ENCODE results near the gene PRKG1.

Gene PRKG1

DNA sequence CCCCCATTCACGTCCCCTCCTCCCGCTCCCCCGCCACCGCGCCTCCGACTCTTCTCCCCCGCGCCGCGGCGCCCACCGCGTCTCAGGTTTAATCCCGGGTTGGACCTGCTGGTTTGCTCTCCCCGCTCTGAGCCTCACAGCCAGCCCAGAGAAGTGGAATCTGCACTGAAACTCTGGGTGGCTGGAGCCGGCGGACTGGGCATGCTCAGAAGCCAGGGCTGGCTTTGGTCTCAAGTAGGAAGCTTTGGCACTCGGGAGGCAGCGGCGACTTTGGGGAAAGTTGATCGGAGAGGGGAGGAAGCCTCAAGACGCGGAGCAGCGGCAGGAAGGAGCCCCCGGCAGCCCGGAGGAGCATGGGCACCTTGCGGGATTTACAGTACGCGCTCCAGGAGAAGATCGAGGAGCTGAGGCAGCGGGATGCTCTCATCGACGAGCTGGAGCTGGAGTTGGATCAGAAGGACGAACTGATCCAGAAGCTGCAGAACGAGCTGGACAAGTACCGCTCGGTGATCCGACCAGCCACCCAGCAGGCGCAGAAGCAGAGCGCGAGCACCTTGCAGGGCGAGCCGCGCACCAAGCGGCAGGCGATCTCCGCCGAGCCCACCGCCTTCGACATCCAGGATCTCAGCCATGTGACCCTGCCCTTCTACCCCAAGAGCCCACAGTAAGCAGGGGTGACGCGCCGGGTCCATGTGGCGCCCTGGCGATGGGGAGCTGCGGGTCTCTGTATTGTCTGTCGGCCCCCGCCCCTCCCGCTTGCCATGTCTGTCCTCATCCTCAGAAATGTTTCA lies at the start of gene PRKG1:
Gene PRKG1, plus strand, starts transcription at position 250 of the 791 bp plus-strand sequence.
- peak; percentile 71 for DNase-seq (ENCODE audit: low spot score)

DNA sequence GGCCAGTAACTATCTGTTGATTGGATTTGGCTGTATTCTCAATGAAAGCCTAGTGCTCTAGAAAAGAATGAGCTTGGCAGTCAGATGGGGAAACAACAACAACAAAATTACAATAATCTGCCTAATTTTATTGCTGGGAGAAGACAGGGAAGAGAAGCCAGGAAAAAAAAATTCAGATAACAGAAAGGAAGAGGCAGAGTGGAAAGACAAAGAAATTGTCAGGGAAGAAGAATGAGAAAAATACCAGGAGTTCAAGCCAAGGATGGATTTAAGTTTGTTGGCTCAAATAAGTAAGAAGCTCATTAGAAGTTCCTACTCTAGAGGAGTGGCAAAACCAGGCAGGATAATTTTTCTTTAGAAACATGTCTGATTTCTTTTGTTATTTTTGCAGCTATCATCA lies 45.9 kb upstream of the PRKG1 start:
- no peak for DNase-seq (ENCODE audit: low spot score)

- DNase-seq (ENCODE audit: low spot score) = no peak
These were observed 45.1 kb upstream of the PRKG1 start for GRCh38 chr10:51029172-51029641.

DNA sequence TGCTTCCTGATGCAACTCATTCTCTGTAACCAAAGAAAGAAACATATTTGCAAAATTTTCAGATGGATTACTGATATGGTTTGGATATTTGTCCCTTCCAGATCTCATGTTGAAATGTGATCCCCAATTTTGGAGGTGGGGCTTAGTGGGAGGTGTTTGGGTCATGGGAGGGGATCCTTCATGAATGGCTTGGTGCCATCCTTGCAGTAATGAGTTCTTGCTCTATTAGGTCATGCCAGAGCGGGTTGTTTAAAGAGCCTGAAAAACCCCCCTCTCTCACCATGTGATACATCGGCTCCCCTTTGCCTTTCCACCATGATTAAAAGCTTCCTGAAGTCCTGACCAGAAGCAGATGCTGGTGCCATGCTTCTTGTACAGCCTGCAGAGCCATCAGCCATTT lies 43.8 kb upstream of the PRKG1 start:
- DNase-seq (ENCODE audit: low spot score) = no peak

GRCh38 chr10:51031950-51032349 lies 42.3 kb upstream of the PRKG1 start:
- no peak for DNase-seq (ENCODE audit: low spot score)

GRCh38 chr10:51034769-51035168 lies 39.5 kb upstream of the PRKG1 start:
- DNase-seq (ENCODE audit: low spot score) = no peak

- DNase-seq (ENCODE audit: low spot score) = no peak
These were observed 38.9 kb upstream of the PRKG1 start for GRCh38 chr10:51035344-51035743.

GRCh38 chr10:51045871-51046270 lies 28.4 kb upstream of the PRKG1 start:
- no peak for DNase-seq (ENCODE audit: low spot score)

GRCh38 chr10:51046654-51047053 lies 27.6 kb upstream of the PRKG1 start:
- DNase-seq (ENCODE audit: low spot score) = no peak

- no peak for DNase-seq (ENCODE audit: low spot score)
These were observed 26.4 kb upstream of the PRKG1 start for GRCh38 chr10:51047857-51048256.

GRCh38 chr10:51048792-51049191 lies 25.5 kb upstream of the PRKG1 start:
- DNase-seq (ENCODE audit: low spot score) = no peak

DNA sequence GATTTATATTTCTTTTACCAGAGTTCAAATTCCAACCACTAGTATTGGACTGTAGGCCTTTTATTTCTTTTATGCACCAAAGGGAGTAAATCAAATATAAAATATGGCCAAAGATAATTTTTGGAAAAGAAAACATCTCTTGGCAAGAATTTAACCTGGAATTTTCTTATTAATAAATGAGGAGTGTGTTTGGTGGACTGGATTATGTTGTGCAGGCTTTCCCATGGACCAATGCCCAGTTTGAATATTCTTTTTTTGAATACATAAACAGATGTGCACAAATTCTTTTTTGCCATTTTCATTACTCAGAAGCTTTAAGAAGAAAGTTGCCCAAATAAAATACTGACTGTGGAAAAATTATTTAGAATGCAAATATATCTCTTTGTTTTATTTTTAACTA lies 22.1 kb upstream of the PRKG1 start:
- no peak for DNase-seq (ENCODE audit: low spot score)

DNA sequence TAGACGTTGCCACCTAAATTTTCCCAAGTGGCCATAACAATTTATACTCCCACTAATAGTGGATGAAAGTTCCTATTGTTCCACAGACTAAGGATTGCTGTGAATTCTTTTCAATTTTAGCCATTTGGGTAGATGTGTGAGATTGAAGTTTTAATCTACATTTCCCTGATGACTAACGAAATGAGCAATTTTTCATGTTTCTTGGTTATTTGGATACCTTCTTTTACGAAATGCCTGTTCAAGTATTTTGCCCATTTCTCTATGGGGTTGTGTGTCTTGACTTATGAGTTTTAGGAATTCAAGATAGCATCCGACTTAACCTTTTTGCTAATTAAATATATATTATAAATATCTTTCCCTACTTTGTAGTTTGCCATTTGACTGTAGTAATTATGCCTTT lies 16.4 kb upstream of the PRKG1 start:
- DNase-seq (ENCODE audit: low spot score) = no peak

- no peak for DNase-seq (ENCODE audit: low spot score)
These were observed 11.1 kb upstream of the PRKG1 start for GRCh38 chr10:51063166-51063565.

DNA sequence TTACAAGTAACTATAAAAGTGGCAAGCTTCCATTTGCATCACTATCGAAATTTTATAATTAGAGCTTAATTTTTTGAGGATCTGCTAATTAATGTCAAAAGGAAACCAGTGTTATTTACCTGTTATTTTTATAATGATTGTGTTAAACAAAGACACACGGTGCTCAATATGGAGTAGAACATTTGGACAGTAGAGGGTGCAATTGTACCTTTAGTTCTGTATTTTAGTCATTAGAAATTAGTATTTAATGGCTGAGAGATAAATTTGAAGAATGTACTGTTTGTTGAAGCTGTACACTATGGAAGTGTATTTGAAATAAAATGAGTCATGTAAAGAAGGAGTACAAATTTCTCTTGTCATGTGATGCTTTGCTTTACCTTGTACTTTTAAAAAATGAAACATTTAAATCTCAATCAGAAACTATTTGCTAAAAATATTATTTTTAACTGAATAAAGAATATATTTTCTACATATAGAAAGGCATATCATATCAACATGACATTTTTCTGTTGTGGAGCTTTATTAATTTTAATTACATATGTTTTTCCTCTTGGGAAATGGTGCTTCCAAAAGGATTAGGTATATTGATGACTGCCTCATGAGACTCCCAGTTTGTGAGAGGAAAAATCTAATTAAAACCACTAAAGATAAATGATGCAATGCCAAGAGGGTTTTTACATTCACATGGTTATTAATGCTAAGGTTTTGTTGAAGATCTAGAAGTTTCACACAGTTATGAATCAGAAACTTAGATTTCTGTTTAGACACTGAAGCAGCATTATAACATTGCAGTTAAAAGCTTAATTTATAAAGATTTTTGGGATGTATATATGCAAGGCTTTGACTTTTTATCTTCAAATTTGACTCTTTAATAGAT lies 10.4 kb upstream of the PRKG1 start:
- no peak for DNase-seq (ENCODE audit: low spot score)

GRCh38 chr10:51066231-51066630 lies 8.1 kb upstream of the PRKG1 start:
- no peak for DNase-seq (ENCODE audit: low spot score)

GRCh38 chr10:51072210-51072609 lies 2.1 kb upstream of the PRKG1 start:
- DNase-seq (ENCODE audit: low spot score) = no peak

GRCh38 chr10:51072921-51073434 lies 1.3 kb upstream of the PRKG1 start:
- no peak for DNase-seq (ENCODE audit: low spot score)

- DNase-seq (ENCODE audit: low spot score) = peak; percentile 48
These were observed 642 bp upstream of the PRKG1 start for GRCh38 chr10:51073453-51074237.

DNA sequence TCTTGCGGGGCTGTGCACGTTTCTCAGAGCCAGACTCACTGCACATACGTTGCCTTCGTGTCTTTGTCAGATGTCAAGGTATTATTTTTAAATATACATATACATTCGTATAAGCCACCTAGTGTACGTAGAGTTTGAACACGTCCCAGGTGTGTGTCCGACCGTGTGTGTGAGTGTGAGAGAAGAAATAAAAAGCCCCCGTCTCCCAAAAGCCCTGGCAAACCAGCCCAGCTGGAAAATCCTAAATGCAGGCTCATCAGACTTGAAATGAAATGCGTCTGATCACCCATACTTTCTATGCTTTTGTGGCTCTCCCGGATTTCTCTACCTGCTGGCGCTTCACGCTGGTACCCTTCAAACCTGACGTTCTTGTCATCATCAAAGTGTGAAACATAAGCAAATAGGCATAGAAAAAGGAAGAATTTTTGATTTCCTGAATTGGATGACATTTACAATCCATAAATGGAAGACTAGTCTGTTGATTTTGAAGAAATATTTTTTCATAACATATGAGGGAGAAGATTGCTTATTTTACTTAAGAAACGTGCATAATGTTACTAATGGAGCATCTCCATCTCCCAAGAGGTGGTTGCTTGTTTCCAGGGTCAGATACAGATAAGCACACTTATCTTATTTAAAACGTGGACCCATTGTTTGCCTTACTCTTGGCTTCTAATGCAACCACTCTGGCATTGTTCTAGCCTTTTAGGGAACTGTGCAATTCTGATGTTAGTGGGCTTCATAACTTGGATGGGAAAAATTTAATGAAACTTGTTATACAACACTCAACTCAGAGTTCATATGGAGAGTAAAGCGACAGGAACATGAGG lies 971 bp downstream of the PRKG1 start:
- DNase-seq (ENCODE audit: low spot score) = no peak

GRCh38 chr10:51075873-51076229 lies 1.6 kb downstream of the PRKG1 start:
- no peak for DNase-seq (ENCODE audit: low spot score)

Measured in D341Med (cell line).